H1 (cell line): ENCODE measurements around the gene MAOB. TPM values are rescaled to one million over a fixed set of nuclear protein-coding genes. Genes with fewer than 3 reads are reported as not detected.

Experiments used
- BACH1 ChIP-seq: IDR thresholded peaks from 2 replicates; pipeline ENCODE4 v1.6.1; 2012; ENCODE audit warnings: low read length, improper control_type of control experiment
- CBX5 ChIP-seq: fragments of 300-800, 300-1000 bp; sonication (generic); IDR thresholded peaks from 2 replicates; pipeline ENCODE4 v1.7.1; 2016; ENCODE audit warnings: antibody characterized with exemption, low read length, low read depth
- CHD1 ChIP-seq: IDR thresholded peaks from 2 replicates; pipeline ENCODE4 v1.6.1; 2012; ENCODE audit warnings: low read depth, low read length, improper control_type of control experiment
- CHD7 ChIP-seq: fragments of 300-600 bp; sonication (generic); IDR thresholded peaks from 2 replicates; pipeline ENCODE4 v1.7.1; 2012; ENCODE audit warnings: low read length, moderate library complexity, mild to moderate bottlenecking, inconsistent platforms; ENCODE audit not compliant: insufficient replicate concordance
- CREB1 ChIP-seq: IDR thresholded peaks from 2 replicates; pipeline ENCODE4 v1.6.1; 2012; ENCODE audit warnings: inconsistent platforms
- KDM4A ChIP-seq: IDR thresholded peaks from one replicate; pipeline ENCODE4 v1.7.1; 2012; ENCODE audit warnings: low read depth, mild to moderate bottlenecking, moderate library complexity, low read length, inconsistent platforms; ENCODE audit not compliant: severe bottlenecking
- NRF1 ChIP-seq: IDR thresholded peaks from 2 replicates; pipeline ENCODE4 v1.6.1; 2011; ENCODE audit warnings: mild to moderate bottlenecking, low read depth, low read length, improper control_type of control experiment
- SUZ12 ChIP-seq: fragments of 200-600 bp; sonication (generic); IDR thresholded peaks from 2 replicates; pipeline ENCODE4 v1.6.1; 2012; ENCODE audit warnings: mild to moderate bottlenecking, inconsistent platforms, low read length, moderate library complexity, mixed read lengths
- TBP ChIP-seq: IDR thresholded peaks from 2 replicates; pipeline ENCODE4 v1.6.1; 2011; ENCODE audit warnings: low read depth, low read length, improper control_type of control experiment
- polyA plus RNA-seq, 7 experiments: library from polyadenylated mRNA; depleted of rRNA in 3 of 7; stranded (reverse) in 5 of 7; unstranded in 2 of 7; fragments of >200 nt in 5 of 7; fragments of 200-250 nt in 2 of 7; gene quantifications; 1 replicate in 5 of 7; 2 replicates in 1 of 7; 4 replicates in 1 of 7; pipeline versions ENCODE4 v1.2.1 to v1.2.3, GENCODE V29; 2011 to 2013; ENCODE audit warnings: missing spikeins in 2 of 7, mixed read lengths in 2 of 7
- total RNA-seq: library from RNA; stranded (reverse); fragmentation: NEBNext Ultra II Directional; extraction: Animal tissue kit (Norgen Biotek cat#: 25700); gene quantifications from 2 replicates; pipeline ENCODE4 v1.2.1, GENCODE V29; 2021

Gene MAOB
- total and polyA plus RNA-seq, 2 of the 8 experiments (the other 6 are each of a cell fraction or from before 2014, with no cell fraction given): 0.73 to 1.1 TPM

GRCh38 chrX:43898406-43899035 is 16.3 kb upstream of the MAOB start (continued):
- no peak for TF ChIP-seq CHD7
- TF ChIP-seq CHD1: no peak
- TF ChIP-seq NRF1: no peak
- no peak for TF ChIP-seq BACH1
- no peak for TF ChIP-seq KDM4A
- TF ChIP-seq CREB1: no peak
- TF ChIP-seq SUZ12: no peak
- TF ChIP-seq CBX5: no peak
- TF ChIP-seq TBP: no peak
